ENCODE data around the gene MBP. TPM values are rescaled to one million over a fixed set of nuclear protein-coding genes. Genes with fewer than 3 reads are reported as not detected.

The MBP gene
- total and polyA plus RNA-seq, 10 of the 15 experiments (the other 5 are each of a cell fraction or from before 2014, with no cell fraction given) = 12.2 to 67.8 (median 42.1) TPM

GRCh38 chr18:77067291-77068061 is 65.1 kb downstream of the MBP start (continued):
- TF ChIP-seq ELK1 (IDR thresholded peaks at IDR 0.05; ENCODE audit: low read depth, low read length) (no peak), IRF5 (IDR thresholded peaks at IDR 0.05; ENCODE audit: borderline replicate concordance) (no peak), IRF4 (IDR thresholded peaks at IDR 0.05; ENCODE audit: low read depth, low read length) (0 out of 2 replicates have a peak, but pooled peaks have one; percentile 33), SUPT20H (IDR thresholded peaks at IDR 0.05; ENCODE audit: borderline replicate concordance, control insufficient read depth, low read depth, low read length) (no peak), STAT1 (conservative IDR thresholded peaks at IDR 0.05) (0 out of 2 replicates have a peak, but pooled peaks have one; percentile 32), TCF7 (IDR thresholded peaks at IDR 0.05; ENCODE audit: borderline replicate concordance) (no peak), PKNOX1 (IDR thresholded peaks at IDR 0.05) (no peak), MYC (IDR thresholded peaks at IDR 0.05; ENCODE audit: insufficient read depth, insufficient read length, insufficient replicate concordance, low read length, severe bottlenecking) (no peak), TAF1 (IDR thresholded peaks at IDR 0.05; ENCODE audit: borderline replicate concordance, low read depth, low read length) (no peak), EED (IDR thresholded peaks at IDR 0.05; ENCODE audit: low read depth) (peak; percentile 90), RAD21 (IDR thresholded peaks at IDR 0.05; ENCODE audit: insufficient read depth, low read depth, low read length) (no peak), FOXK2 (IDR thresholded peaks at IDR 0.05) (no peak), ZBTB40 (IDR thresholded peaks at IDR 0.05; ENCODE audit: borderline replicate concordance) (no peak)

All from GM12878 (cell line).